ENCODE results near the gene UNC119B. TPM values are rescaled to one million over a fixed set of nuclear protein-coding genes. Genes with fewer than 3 reads are reported as not detected.

Gene UNC119B
- total RNA-seq, 1 donor from 2014 or later, result 16.2 TPM

- no peak for DNase-seq
- no peaks in the 10 kb centered on the region for H3K36me3 Mint-ChIP-seq (ENCODE audit: unreplicated experiment)
- no peaks in the 10 kb centered on the region for H3K27me3 Mint-ChIP-seq (ENCODE audit: unreplicated experiment)
- H3K9me3 Mint-ChIP-seq (ENCODE audit: unreplicated experiment), result no peaks in the 10 kb centered on the region
- no peak for TF ChIP-seq CTCF (IDR thresholded peaks at IDR 0.05; ENCODE audit: partially characterized antibody, unreplicated experiment)
- no peaks in the 10 kb centered on the region for H3K4me1 Mint-ChIP-seq (ENCODE audit: low read depth, unreplicated experiment)
- no peak overlapping the region for H3K4me3 Mint-ChIP-seq (ENCODE audit: unreplicated experiment)
- no peak overlapping the region for H3K27ac Mint-ChIP-seq (ENCODE audit: unreplicated experiment)
Observed at GRCh38 chr12:120741476-120742421, 31.5 kb downstream of the UNC119B start.

- Mint-ChIP-seq H3K4me1 (ENCODE audit: low read depth, unreplicated experiment) (no peaks in the 10 kb centered on the region), H3K27me3 (ENCODE audit: unreplicated experiment) (no peaks in the 10 kb centered on the region), H3K9me3 (ENCODE audit: unreplicated experiment) (no peaks in the 10 kb centered on the region), H3K27ac (ENCODE audit: unreplicated experiment) (no peak overlapping the region), H3K4me3 (ENCODE audit: unreplicated experiment) (no peak overlapping the region), H3K36me3 (ENCODE audit: unreplicated experiment) (no peaks in the 10 kb centered on the region)
- TF ChIP-seq CTCF (IDR thresholded peaks at IDR 0.05; ENCODE audit: partially characterized antibody, unreplicated experiment), result no peak
- no peak for DNase-seq
Observed at GRCh38 chr12:120744922-120745493, 34.8 kb downstream of the UNC119B start.

- no peaks in the 10 kb centered on the region for H3K4me1 Mint-ChIP-seq (ENCODE audit: low read depth, unreplicated experiment)
- H3K27me3 Mint-ChIP-seq (ENCODE audit: unreplicated experiment), result no peaks in the 10 kb centered on the region
- no peak for TF ChIP-seq CTCF (IDR thresholded peaks at IDR 0.05; ENCODE audit: partially characterized antibody, unreplicated experiment)
- H3K36me3 Mint-ChIP-seq (ENCODE audit: unreplicated experiment), result no peaks in the 10 kb centered on the region
- DNase-seq, result no peak
- no peaks in the 10 kb centered on the region for H3K9me3 Mint-ChIP-seq (ENCODE audit: unreplicated experiment)
- H3K4me3 Mint-ChIP-seq (ENCODE audit: unreplicated experiment), result no peak overlapping the region
- no peak overlapping the region for H3K27ac Mint-ChIP-seq (ENCODE audit: unreplicated experiment)
Observed at GRCh38 chr12:120748242-120748641, 38.0 kb downstream of the UNC119B start.

GRCh38 chr12:120749256-120749655 is 39.0 kb downstream of the UNC119B start:
- Mint-ChIP-seq H3K4me1 (ENCODE audit: low read depth, unreplicated experiment) (no peaks in the 10 kb centered on the region), H3K27ac (ENCODE audit: unreplicated experiment) (no peak overlapping the region), H3K36me3 (ENCODE audit: unreplicated experiment) (no peaks in the 10 kb centered on the region), H3K4me3 (ENCODE audit: unreplicated experiment) (no peak overlapping the region), H3K27me3 (ENCODE audit: unreplicated experiment) (no peaks in the 10 kb centered on the region), H3K9me3 (ENCODE audit: unreplicated experiment) (peaks cover 2% of the 10 kb centered on the region)
- DNase-seq, result no peak
- no peak for TF ChIP-seq CTCF (IDR thresholded peaks at IDR 0.05; ENCODE audit: partially characterized antibody, unreplicated experiment)

- peaks cover 7% of the 10 kb centered on the region for H3K36me3 Mint-ChIP-seq (ENCODE audit: unreplicated experiment)
- no peak overlapping the region for H3K4me3 Mint-ChIP-seq (ENCODE audit: unreplicated experiment)
- H3K4me1 Mint-ChIP-seq (ENCODE audit: low read depth, unreplicated experiment), result no peaks in the 10 kb centered on the region
- DNase-seq, result no peak
- H3K9me3 Mint-ChIP-seq (ENCODE audit: unreplicated experiment), result peaks cover 6% of the 10 kb centered on the region
- H3K27me3 Mint-ChIP-seq (ENCODE audit: unreplicated experiment), result peaks cover 2% of the 10 kb centered on the region
- H3K27ac Mint-ChIP-seq (ENCODE audit: unreplicated experiment), result no peak overlapping the region
- no peak for TF ChIP-seq CTCF (IDR thresholded peaks at IDR 0.05; ENCODE audit: partially characterized antibody, unreplicated experiment)
Observed at GRCh38 chr12:120750806-120751205, 40.5 kb downstream of the UNC119B start.
